HEK293T (cell line): Measurements from ENCODE around the gene RBM10.

Experiments
- BHLHE40 ChIP-seq: fragments of 450-650 bp; IDR thresholded peaks from 2 replicates; pipeline ENCODE4 v1.6.1; 2016; ENCODE audit warnings: mild to moderate bottlenecking, moderate library complexity, borderline replicate concordance
- ELF4 ChIP-seq: fragments of 450-650 bp; IDR thresholded peaks from 2 replicates; pipeline ENCODE4 v1.6.1; 2017; ENCODE audit warnings: antibody characterized with exemption
- FOXA1 ChIP-seq: fragments of 450-650 bp; IDR thresholded peaks from 2 replicates; pipeline ENCODE4 v1.6.1; 2016; ENCODE audit warnings: mild to moderate bottlenecking
- FOXM1 ChIP-seq: fragments of 450-650 bp; IDR thresholded peaks from 2 replicates; pipeline ENCODE4 v1.6.1; 2017; ENCODE audit warnings: mild to moderate bottlenecking, borderline replicate concordance
- HDGF ChIP-seq: fragments of 450-650 bp; IDR thresholded peaks from 2 replicates; pipeline ENCODE4 v1.6.1; 2017; ENCODE audit warnings: antibody characterized with exemption, borderline replicate concordance
- SP1 ChIP-seq: fragments of 450-650 bp; IDR thresholded peaks from 2 replicates; pipeline ENCODE4 v1.6.1; 2017
- SUZ12 ChIP-seq: fragments of 450-650 bp; IDR thresholded peaks from 2 replicates; pipeline ENCODE4 v1.6.1; 2016; ENCODE audit warnings: mild to moderate bottlenecking
- TARDBP ChIP-seq: fragments of 450-650 bp; IDR thresholded peaks from 2 replicates; pipeline ENCODE4 v1.6.1; 2016
- ZNF384 ChIP-seq: fragments of 450-650 bp; IDR thresholded peaks from 2 replicates; pipeline ENCODE4 v1.6.1; 2016
- TF ChIP-seq, protein P1 (sequence below): fragments of 450-650 bp; IDR thresholded peaks from 2 replicates; pipeline ENCODE4 v1.6.1; 2016

DNA sequence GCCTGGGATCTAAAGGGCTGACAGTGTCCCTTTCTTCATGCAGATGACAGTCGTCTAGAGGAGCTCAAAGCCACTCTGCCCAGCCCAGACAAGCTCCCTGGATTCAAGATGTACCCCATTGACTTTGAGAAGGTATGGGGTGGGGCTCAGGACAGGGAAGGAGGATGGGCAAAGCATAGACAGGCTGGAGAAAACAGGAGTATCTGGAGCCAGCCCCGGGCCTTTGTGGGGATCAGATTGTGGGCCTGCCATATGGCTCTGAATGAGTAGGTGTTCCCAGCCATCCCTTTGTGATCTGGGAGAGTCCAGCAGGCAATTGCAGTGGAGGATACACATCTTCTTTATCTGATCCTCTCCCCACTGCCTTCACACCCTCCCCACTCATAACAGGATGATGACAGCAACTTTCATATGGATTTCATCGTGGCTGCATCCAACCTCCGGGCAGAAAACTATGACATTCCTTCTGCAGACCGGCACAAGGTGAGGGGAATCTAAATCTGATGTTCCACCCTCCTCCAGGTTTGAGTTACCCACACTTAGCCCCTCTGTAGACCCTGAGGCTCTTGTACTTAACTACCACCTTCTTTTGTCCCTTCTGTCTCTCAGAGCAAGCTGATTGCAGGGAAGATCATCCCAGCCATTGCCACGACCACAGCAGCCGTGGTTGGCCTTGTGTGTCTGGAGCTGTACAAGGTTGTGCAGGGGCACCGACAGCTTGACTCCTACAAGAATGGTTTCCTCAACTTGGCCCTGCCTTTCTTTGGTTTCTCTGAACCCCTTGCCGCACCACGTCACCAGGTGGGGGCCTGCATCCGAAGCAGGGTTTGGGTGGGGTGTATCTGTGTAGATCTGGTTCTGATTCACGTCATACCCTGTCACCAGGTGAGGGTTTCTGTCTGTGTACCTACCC is 67.6 kb downstream of the RBM10 start:
- TF ChIP-seq ZNF384 (no peak), SUZ12 (no peak), ELF4 (no peak), SP1 (no peak), HDGF (no peak), FOXM1 (no peak), TARDBP (no peak), FOXA1 (no peak), BHLHE40 (no peak)
- TF ChIP-seq, protein P1, sequence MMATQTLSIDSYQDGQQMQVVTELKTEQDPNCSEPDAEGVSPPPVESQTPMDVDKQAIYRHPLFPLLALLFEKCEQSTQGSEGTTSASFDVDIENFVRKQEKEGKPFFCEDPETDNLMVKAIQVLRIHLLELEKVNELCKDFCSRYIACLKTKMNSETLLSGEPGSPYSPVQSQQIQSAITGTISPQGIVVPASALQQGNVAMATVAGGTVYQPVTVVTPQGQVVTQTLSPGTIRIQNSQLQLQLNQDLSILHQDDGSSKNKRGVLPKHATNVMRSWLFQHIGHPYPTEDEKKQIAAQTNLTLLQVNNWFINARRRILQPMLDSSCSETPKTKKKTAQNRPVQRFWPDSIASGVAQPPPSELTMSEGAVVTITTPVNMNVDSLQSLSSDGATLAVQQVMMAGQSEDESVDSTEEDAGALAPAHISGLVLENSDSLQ: no peak
